BLaER1 (cell line): Measurements from ENCODE around the gene DGKG.

ENCODE experiments used
- H3K27ac ChIP-seq: shearing (Covaris generic); formaldehyde crosslinking; 2 replicates; pipeline ENCODE4 v1.8.1; 2022
- H3K27me3 ChIP-seq: shearing (Covaris generic); formaldehyde crosslinking; 2 replicates; pipeline ENCODE4 v1.8.1; 2022
- H3K36me3 ChIP-seq: shearing (Covaris generic); formaldehyde crosslinking; 2 replicates; pipeline ENCODE4 v1.8.1; 2022
- H3K4me1 ChIP-seq: shearing (Covaris generic); formaldehyde crosslinking; 2 replicates; pipeline ENCODE4 v1.8.1; 2022
- H3K4me2 ChIP-seq: shearing (Covaris generic); formaldehyde crosslinking; 2 replicates; pipeline ENCODE4 v1.8.1; 2022
- H3K4me3 ChIP-seq: shearing (Covaris generic); formaldehyde crosslinking; 2 replicates; pipeline ENCODE4 v1.8.1; 2022
- H3K9ac ChIP-seq: shearing (Covaris generic); formaldehyde crosslinking; 2 replicates; pipeline ENCODE4 v1.8.1; 2022
- H3K9me3 ChIP-seq: shearing (Covaris generic); formaldehyde crosslinking; 2 replicates; pipeline ENCODE4 v1.8.1; 2022
- H4K20me1 ChIP-seq: shearing (Covaris generic); formaldehyde crosslinking; 2 replicates; pipeline ENCODE4 v1.8.1; 2022
- Cebpa-rat ChIP-seq: shearing (Covaris generic); IDR thresholded peaks from 2 replicates; pipeline ENCODE4 v1.8.1; 2022

DGKG gene

GRCh38 chr3:186218421-186218820 lies 143.6 kb downstream of the DGKG start:
- no peak overlapping the region for H3K4me3 ChIP-seq
- no peaks in the 10 kb centered on the region for H3K27me3 ChIP-seq
- TF ChIP-seq Cebpa-rat = no peak
- no peaks in the 10 kb centered on the region for H3K9me3 ChIP-seq
- H3K4me1 ChIP-seq = peaks cover 69% of the 10 kb centered on the region
- H4K20me1 ChIP-seq = no peaks in the 10 kb centered on the region
- H3K9ac ChIP-seq = no peak overlapping the region
- no peaks in the 10 kb centered on the region for H3K36me3 ChIP-seq
- H3K27ac ChIP-seq = no peak overlapping the region
- H3K4me2 ChIP-seq = no peak overlapping the region

- Histone ChIP-seq H3K4me2 (peak overlapping the region; percentile 96), H3K27ac (no peak overlapping the region), H3K9me3 (no peaks in the 10 kb centered on the region), H3K9ac (no peak overlapping the region), H3K4me3 (no peak overlapping the region), H3K4me1 (peaks cover 75% of the 10 kb centered on the region), H3K36me3 (no peaks in the 10 kb centered on the region), H4K20me1 (no peaks in the 10 kb centered on the region), H3K27me3 (no peaks in the 10 kb centered on the region)
- no peak for TF ChIP-seq Cebpa-rat
Observed at GRCh38 chr3:186217820-186218164, 144.2 kb downstream of the DGKG start.

- H3K9ac ChIP-seq = no peak overlapping the region
- peaks cover 81% of the 10 kb centered on the region for H3K4me1 ChIP-seq
- H3K4me2 ChIP-seq = peak overlapping the region; percentile 96
- no peak for TF ChIP-seq Cebpa-rat
- no peaks in the 10 kb centered on the region for H3K36me3 ChIP-seq
- H3K27me3 ChIP-seq = no peaks in the 10 kb centered on the region
- no peak overlapping the region for H3K27ac ChIP-seq
- H3K9me3 ChIP-seq = no peaks in the 10 kb centered on the region
- H4K20me1 ChIP-seq = no peaks in the 10 kb centered on the region
- H3K4me3 ChIP-seq = no peak overlapping the region
Observed at GRCh38 chr3:186216900-186217819, 144.9 kb downstream of the DGKG start.

- no peaks in the 10 kb centered on the region for H3K36me3 ChIP-seq
- no peaks in the 10 kb centered on the region for H4K20me1 ChIP-seq
- no peak for TF ChIP-seq Cebpa-rat
- no peak overlapping the region for H3K4me3 ChIP-seq
- H3K9me3 ChIP-seq = no peaks in the 10 kb centered on the region
- H3K27me3 ChIP-seq = no peaks in the 10 kb centered on the region
- H3K9ac ChIP-seq = no peak overlapping the region
- peaks cover 92% of the 10 kb centered on the region for H3K4me1 ChIP-seq
- peak overlapping the region; percentile 96 for H3K4me2 ChIP-seq
- no peak overlapping the region for H3K27ac ChIP-seq
Observed at GRCh38 chr3:186214670-186215069, 147.4 kb downstream of the DGKG start.

GRCh38 chr3:186213946-186214345 lies 148.1 kb downstream of the DGKG start:
- Histone ChIP-seq H3K9me3 (no peaks in the 10 kb centered on the region), H3K27ac (no peak overlapping the region), H3K4me1 (peaks cover 93% of the 10 kb centered on the region), H3K4me3 (no peak overlapping the region), H3K9ac (no peak overlapping the region), H3K4me2 (peak overlapping the region; percentile 96), H3K36me3 (no peaks in the 10 kb centered on the region), H3K27me3 (no peaks in the 10 kb centered on the region), H4K20me1 (no peaks in the 10 kb centered on the region)
- no peak for TF ChIP-seq Cebpa-rat

GRCh38 chr3:186212611-186213010 lies 149.4 kb downstream of the DGKG start:
- H3K4me1 ChIP-seq = peaks cover 99% of the 10 kb centered on the region
- peak overlapping the region; percentile 96 for H3K4me2 ChIP-seq
- no peaks in the 10 kb centered on the region for H3K9me3 ChIP-seq
- H3K27ac ChIP-seq = peak overlapping the region; percentile 94; the same call in 1 of the 2 replicates
- no peak overlapping the region for H3K9ac ChIP-seq
- no peak for TF ChIP-seq Cebpa-rat
- no peaks in the 10 kb centered on the region for H4K20me1 ChIP-seq
- no peak overlapping the region for H3K4me3 ChIP-seq
- no peaks in the 10 kb centered on the region for H3K36me3 ChIP-seq
- no peaks in the 10 kb centered on the region for H3K27me3 ChIP-seq

GRCh38 chr3:186210852-186211500 lies 151.1 kb downstream of the DGKG start:
- H4K20me1 ChIP-seq = no peaks in the 10 kb centered on the region
- no peak for TF ChIP-seq Cebpa-rat
- H3K27ac ChIP-seq = peak overlapping the region; percentile 94
- no peaks in the 10 kb centered on the region for H3K9me3 ChIP-seq
- H3K9ac ChIP-seq = peak overlapping the region; percentile 76
- no peaks in the 10 kb centered on the region for H3K36me3 ChIP-seq
- peaks cover 98% of the 10 kb centered on the region for H3K4me1 ChIP-seq
- peak overlapping the region; percentile 55 for H3K4me3 ChIP-seq
- no peaks in the 10 kb centered on the region for H3K27me3 ChIP-seq
- peak overlapping the region; percentile 96 for H3K4me2 ChIP-seq

- Histone ChIP-seq H3K4me3 (peak overlapping the region; percentile 55), H4K20me1 (no peaks in the 10 kb centered on the region), H3K36me3 (no peaks in the 10 kb centered on the region), H3K9me3 (no peaks in the 10 kb centered on the region), H3K27me3 (no peaks in the 10 kb centered on the region), H3K27ac (peak overlapping the region; percentile 94), H3K4me1 (peaks cover 89% of the 10 kb centered on the region), H3K9ac (peak overlapping the region; percentile 76), H3K4me2 (peak overlapping the region; percentile 96)
- no peak for TF ChIP-seq Cebpa-rat
Observed at GRCh38 chr3:186209810-186210752, 152.0 kb downstream of the DGKG start.

- Histone ChIP-seq H3K27ac (peak overlapping the region; percentile 94), H3K27me3 (no peaks in the 10 kb centered on the region), H3K9me3 (no peaks in the 10 kb centered on the region), H3K4me2 (peak overlapping the region; percentile 96), H3K4me1 (peaks cover 72% of the 10 kb centered on the region), H4K20me1 (no peaks in the 10 kb centered on the region), H3K4me3 (no peak overlapping the region), H3K36me3 (no peaks in the 10 kb centered on the region), H3K9ac (no peak overlapping the region; the same call in 1 of the 2 replicates)
- no peak for TF ChIP-seq Cebpa-rat
Observed at GRCh38 chr3:186208296-186208989, 153.6 kb downstream of the DGKG start.
